ENCODE measurements around the gene FGF4. TPM values are rescaled to one million over a fixed set of nuclear protein-coding genes. Genes with fewer than 3 reads are reported as not detected.

The FGF4 gene
- total RNA-seq, 2 donors from 2014 or later = not detected

DNA sequence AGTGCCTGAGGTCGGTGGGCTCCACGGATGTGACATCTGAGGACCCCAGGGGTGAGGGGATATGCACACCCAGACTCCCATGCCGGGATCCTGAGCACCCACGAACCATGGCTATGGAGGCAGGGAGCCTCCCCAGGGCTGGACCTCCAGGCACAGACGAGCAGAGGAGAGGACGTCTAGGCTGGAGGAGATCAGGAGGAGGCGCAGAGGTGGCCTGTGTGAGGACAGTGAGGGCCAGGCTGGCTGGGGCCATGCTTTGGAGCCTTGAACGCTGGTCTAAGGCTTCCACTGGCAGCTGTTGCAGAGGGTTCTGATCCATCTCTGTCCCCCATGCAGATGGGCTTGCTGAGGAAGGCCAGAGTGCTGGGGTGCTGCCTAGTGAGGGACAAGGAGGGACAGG lies 29.0 kb downstream of the FGF4 start:
- H3K36me3 Mint-ChIP-seq (ENCODE audit: insufficient read depth in 2 of 2) = no peaks in the 10 kb centered on the region
- peaks cover 6% of the 10 kb centered on the region for H3K27me3 Mint-ChIP-seq (ENCODE audit: low read depth)
- H3K9me3 Mint-ChIP-seq = no peaks in the 10 kb centered on the region
- no peak overlapping the region for H3K27ac Mint-ChIP-seq
- ATAC-seq (replicated peaks in 1 of 2) (no peak), DNase-seq (no peak)
- no peak overlapping the region for H3K4me3 Mint-ChIP-seq
- no peaks in the 10 kb centered on the region for H3K4me1 Mint-ChIP-seq (ENCODE audit: low read depth)

DNA sequence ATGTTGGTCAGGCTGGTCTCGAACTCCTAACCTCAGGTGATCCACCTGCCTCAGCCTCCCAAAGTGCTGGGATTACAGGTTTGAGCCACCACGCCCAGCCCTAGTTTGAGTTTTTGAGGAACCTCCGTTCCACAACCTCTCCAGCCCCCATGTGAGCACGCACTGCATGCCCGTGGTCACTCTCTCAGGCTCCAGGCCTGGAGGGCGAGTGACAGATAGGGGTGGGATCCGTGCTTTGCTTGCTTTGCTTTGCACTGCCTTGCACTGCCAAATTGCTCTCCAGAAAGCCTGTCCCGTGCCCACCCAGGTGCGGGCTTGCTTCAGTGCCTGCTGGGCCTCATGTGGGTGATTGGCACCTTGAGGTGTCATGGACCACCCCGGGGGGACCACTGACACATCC lies 29.9 kb downstream of the FGF4 start:
- ATAC-seq (replicated peaks in 1 of 2) (no peak), DNase-seq (no peak)
- Mint-ChIP-seq H3K27me3 (ENCODE audit: low read depth) (peaks cover 6% of the 10 kb centered on the region), H3K4me3 (no peak overlapping the region), H3K9me3 (no peaks in the 10 kb centered on the region), H3K27ac (no peak overlapping the region), H3K36me3 (ENCODE audit: insufficient read depth in 2 of 2) (no peaks in the 10 kb centered on the region), H3K4me1 (ENCODE audit: low read depth) (no peaks in the 10 kb centered on the region)

DNA sequence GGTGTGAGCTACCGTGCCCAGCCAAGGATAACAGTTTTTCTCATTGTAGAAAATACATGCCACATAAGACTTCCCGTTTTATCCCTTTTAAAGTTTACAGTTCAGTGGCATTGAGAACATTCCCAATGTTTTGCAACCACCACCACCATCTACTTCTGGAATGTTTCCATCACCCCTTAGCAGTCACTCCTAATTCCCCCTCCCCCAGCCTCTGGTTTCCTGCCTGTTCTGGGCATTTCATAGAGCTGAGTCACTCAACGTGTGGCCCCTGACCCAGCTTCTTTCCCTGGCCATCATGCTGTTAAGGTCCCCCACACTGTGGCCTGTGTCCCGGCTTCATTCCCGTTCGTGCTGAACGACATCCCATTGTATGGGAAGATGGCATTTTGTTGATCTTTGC lies 30.7 kb downstream of the FGF4 start:
- Mint-ChIP-seq H3K4me3 (no peak overlapping the region), H3K4me1 (ENCODE audit: low read depth) (no peaks in the 10 kb centered on the region), H3K36me3 (ENCODE audit: insufficient read depth in 2 of 2) (peaks cover 0 to 2% of the 10 kb centered on the region in 2 donors), H3K27me3 (ENCODE audit: low read depth) (peaks cover 6% of the 10 kb centered on the region), H3K27ac (no peak overlapping the region), H3K9me3 (peaks cover 0 to 1% of the 10 kb centered on the region in 2 donors)
- no peak for ATAC-seq (replicated peaks in 1 of 2)
- DNase-seq = no peak

DNA sequence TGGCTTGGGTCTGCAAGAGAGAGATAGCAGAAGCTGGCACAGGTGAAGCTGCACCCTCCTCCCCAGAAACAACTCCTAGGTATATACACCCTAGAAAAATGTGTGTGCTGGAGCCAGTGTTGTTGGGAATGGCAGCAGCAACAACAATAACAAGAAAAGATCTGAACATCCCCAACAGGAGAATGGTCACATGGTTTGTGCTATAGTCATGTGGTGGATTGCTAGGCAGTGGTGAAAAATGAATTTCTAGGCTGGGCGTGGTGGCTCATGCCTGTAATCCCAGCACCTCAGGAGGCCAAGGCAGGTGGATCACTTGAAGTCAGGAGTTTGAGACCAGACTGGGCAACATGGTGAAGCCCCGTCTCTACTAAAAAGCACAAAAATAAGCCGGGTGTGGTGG lies 40.3 kb downstream of the FGF4 start:
- H3K4me3 Mint-ChIP-seq = no peak overlapping the region
- no peak for DNase-seq
- H3K9me3 Mint-ChIP-seq = peaks cover 10 to 16% of the 10 kb centered on the region in 2 donors

DNA sequence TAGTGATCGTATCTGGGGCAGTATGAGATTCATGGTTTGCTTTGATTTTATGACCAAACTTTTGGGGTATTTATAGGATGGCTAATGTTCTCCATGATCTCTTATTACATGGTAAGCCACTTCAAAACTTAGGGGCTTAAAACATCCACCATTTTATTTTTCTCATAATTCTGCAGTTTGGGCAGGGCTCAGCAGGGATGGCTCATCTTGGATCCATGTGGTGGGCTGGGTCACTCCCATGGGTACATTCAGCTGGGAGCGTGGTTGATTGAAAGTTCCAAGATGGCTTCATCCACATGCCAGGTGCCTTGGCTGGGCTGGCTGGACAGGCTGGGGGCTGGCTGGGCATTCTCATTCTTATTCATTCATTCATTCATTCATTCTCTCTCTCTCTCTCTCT lies 40.8 kb downstream of the FGF4 start:
- DNase-seq = no peak
- Mint-ChIP-seq H3K4me1 (ENCODE audit: low read depth) (no peaks in the 10 kb centered on the region), H3K9me3 (peaks cover 10 to 14% of the 10 kb centered on the region in 2 donors), H3K36me3 (ENCODE audit: insufficient read depth in 2 of 2) (peaks cover 6% of the 10 kb centered on the region in 2 donors), H3K4me3 (no peak overlapping the region), H3K27ac (no peak overlapping the region), H3K27me3 (ENCODE audit: low read depth) (peaks cover 16% of the 10 kb centered on the region)
- no peak for ATAC-seq (replicated peaks in 1 of 2)

More for the DNA sequence above, 40.3 kb downstream of the FGF4 start:
- Mint-ChIP-seq H3K27ac (no peak overlapping the region), H3K4me1 (ENCODE audit: low read depth) (no peaks in the 10 kb centered on the region), H3K36me3 (ENCODE audit: insufficient read depth in 2 of 2) (peaks cover 6 to 9% of the 10 kb centered on the region in 2 donors), H3K27me3 (ENCODE audit: low read depth) (peaks cover 12% of the 10 kb centered on the region)
- ATAC-seq (replicated peaks in 1 of 2) = no peak

DNA sequence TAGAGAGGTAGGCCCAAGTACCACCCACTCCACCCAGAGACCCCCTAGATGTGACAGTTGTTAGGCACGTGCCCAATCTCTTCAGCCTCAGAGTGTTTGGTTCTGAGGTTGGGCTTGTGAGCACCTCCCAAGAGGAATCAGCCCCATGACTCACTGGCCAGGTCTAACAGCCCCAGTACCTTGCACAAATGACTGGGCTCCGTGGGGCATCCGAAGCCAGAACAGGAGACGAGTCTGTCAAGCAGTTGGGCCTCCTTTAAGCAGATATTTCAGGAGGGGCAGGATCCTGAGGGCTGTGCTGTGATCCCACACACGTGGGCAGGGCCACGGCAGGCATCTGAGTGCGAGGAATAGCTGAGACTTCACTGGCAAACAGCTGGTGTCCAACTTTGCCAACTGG lies 42.2 kb downstream of the FGF4 start:
- H3K27ac Mint-ChIP-seq = no peak overlapping the region
- ATAC-seq (replicated peaks in 1 of 2) = no peak
- peaks cover 6% of the 10 kb centered on the region in 2 donors for H3K36me3 Mint-ChIP-seq (ENCODE audit: insufficient read depth in 2 of 2)
- no peak for DNase-seq
- H3K27me3 Mint-ChIP-seq (ENCODE audit: low read depth) = peaks cover 23% of the 10 kb centered on the region
- H3K9me3 Mint-ChIP-seq = peaks cover 10 to 13% of the 10 kb centered on the region in 2 donors
- H3K4me3 Mint-ChIP-seq = no peak overlapping the region
- H3K4me1 Mint-ChIP-seq (ENCODE audit: low read depth) = no peaks in the 10 kb centered on the region

DNA sequence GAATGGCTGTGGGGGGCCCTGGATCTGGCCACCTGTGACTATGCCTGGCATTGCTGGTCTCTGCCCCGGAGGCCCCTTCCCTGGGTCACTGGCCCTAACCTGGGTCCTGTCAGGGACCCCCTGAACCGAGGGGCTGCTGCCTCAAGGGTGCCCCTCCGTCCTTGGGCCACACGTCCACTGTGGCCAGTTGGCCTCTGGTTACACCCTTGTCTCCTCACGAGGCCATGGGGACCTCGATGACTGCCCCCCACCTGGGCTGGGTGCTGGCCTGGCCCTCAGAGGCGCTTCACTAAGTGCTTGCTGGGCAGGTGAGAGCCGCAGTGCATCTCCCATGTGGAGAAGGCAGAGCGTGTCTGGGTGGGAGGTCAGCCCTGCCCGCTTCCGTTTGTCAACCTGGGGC lies 44.0 kb downstream of the FGF4 start:
- Mint-ChIP-seq H3K4me1 (ENCODE audit: low read depth) (no peaks in the 10 kb centered on the region), H3K36me3 (ENCODE audit: insufficient read depth in 2 of 2) (peaks cover 6% of the 10 kb centered on the region in 2 donors), H3K27me3 (ENCODE audit: low read depth) (peaks cover 37% of the 10 kb centered on the region), H3K27ac (no peak overlapping the region), H3K9me3 (peaks cover 7 to 10% of the 10 kb centered on the region in 2 donors), H3K4me3 (no peak overlapping the region)
- DNase-seq (no peak), ATAC-seq (replicated peaks in 1 of 2) (no peak)

DNA sequence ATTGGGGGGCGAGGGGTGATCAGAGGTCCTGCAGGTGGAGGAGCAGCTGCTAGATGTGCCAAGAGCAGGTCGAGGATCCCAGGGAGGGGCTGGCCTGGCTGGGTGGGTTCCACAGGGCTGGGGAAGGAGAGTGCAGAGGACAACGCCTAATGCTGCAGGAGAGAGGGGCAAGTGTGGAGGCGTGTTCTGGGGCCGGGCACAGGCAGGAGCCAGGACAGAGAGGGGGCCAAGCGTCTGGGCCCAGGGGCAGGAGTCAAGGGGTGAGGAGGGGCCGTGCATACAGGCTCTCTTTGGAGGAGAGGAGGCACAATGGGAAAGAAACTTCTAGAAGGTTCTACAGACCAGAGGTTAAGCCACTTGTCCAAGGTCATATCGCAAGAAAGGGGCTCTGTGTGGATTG lies 44.6 kb downstream of the FGF4 start:
- peaks cover 6% of the 10 kb centered on the region in 2 donors for H3K36me3 Mint-ChIP-seq (ENCODE audit: insufficient read depth in 2 of 2)
- DNase-seq = no peak
- H3K27me3 Mint-ChIP-seq (ENCODE audit: low read depth) = peaks cover 40% of the 10 kb centered on the region
- ATAC-seq (replicated peaks in 1 of 2) = no peak
- H3K9me3 Mint-ChIP-seq = peaks cover 7 to 10% of the 10 kb centered on the region in 2 donors
- no peak overlapping the region for H3K4me3 Mint-ChIP-seq
- H3K4me1 Mint-ChIP-seq (ENCODE audit: low read depth) = no peaks in the 10 kb centered on the region
- H3K27ac Mint-ChIP-seq = no peak overlapping the region

DNA sequence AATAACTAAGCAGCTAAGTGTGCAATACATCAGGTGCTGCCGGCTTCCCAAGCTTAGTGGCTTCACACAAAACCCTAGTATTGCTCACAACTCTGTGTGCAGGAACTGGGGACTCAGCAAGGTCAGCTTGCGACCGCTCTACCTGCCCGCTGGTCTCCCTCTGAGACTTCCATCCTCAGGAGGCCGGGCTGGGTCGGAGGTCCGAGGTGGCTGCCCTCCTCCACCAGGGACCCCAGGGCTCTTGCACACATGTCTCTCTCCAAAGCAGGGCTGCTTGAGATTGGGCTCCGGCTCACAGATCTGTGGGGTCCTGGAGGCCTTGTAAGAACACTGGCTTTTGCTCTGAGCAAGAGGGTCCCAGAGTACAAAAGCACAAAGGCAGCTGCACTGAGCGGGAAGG lies 45.9 kb downstream of the FGF4 start:
- H3K9me3 Mint-ChIP-seq = peaks cover 1 to 7% of the 10 kb centered on the region in 2 donors
- H3K4me3 Mint-ChIP-seq = no peak overlapping the region
- no peaks in the 10 kb centered on the region for H3K4me1 Mint-ChIP-seq (ENCODE audit: low read depth)
- ATAC-seq (replicated peaks in 1 of 2) (no peak), DNase-seq (no peak)
- peaks cover 3 to 4% of the 10 kb centered on the region in 2 donors for H3K36me3 Mint-ChIP-seq (ENCODE audit: insufficient read depth in 2 of 2)
- no peak overlapping the region for H3K27ac Mint-ChIP-seq
- peaks cover 41% of the 10 kb centered on the region for H3K27me3 Mint-ChIP-seq (ENCODE audit: low read depth)

DNA sequence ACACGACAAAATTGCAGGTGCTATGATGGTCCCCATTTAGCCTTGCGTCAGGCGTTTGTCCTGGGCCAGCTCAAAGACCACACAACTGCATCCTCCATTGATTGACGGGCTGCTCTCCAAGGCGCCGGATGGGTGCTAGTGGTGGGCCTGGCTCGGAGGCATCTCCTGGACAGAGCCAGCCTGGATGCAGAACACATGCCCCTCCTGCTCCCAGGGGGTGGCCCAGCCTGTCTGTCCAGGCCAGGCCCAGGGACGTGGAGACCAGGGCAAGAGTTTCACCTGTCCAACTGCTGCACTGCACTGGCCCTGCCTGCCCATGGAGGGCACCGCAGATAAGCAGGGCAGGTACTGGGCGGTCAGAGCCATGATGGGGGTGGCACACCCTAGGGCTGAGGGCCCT lies 47.9 kb downstream of the FGF4 start:
- no peak overlapping the region for H3K27ac Mint-ChIP-seq
- H3K9me3 Mint-ChIP-seq = no peaks in the 10 kb centered on the region
- no peak for DNase-seq
- ATAC-seq (replicated peaks in 1 of 2) = no peak
- no peaks in the 10 kb centered on the region for H3K4me1 Mint-ChIP-seq (ENCODE audit: low read depth)
- peaks cover 51% of the 10 kb centered on the region for H3K27me3 Mint-ChIP-seq (ENCODE audit: low read depth)
- no peak overlapping the region for H3K4me3 Mint-ChIP-seq
- H3K36me3 Mint-ChIP-seq (ENCODE audit: insufficient read depth in 2 of 2) = no peaks in the 10 kb centered on the region

DNA sequence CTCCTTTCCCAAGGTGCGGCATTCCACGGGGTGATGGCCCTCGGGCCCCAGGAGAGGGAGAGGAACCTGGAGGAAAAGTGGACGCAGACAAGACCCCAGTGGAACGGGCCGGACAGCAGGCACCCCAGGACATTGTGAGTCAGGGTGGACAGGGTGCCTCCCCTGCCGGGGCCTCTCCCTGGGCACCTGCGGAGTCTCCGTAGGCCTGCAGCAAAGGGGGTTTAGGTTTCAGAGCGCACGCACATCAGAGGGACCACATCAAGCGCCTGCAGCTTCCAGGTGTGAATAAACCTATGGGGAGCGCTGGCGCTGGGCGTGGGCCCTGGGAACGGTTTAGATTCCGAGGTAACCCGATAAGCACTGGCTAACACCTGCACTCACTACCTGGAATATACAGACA lies 48.7 kb downstream of the FGF4 start:
- ATAC-seq (replicated peaks in 1 of 2) (no peak), DNase-seq (no peak)
- Mint-ChIP-seq H3K4me1 (ENCODE audit: low read depth) (no peaks in the 10 kb centered on the region), H3K36me3 (ENCODE audit: insufficient read depth in 2 of 2) (no peaks in the 10 kb centered on the region), H3K4me3 (no peak overlapping the region), H3K9me3 (no peaks in the 10 kb centered on the region), H3K27me3 (ENCODE audit: low read depth) (peaks cover 59% of the 10 kb centered on the region), H3K27ac (no peak overlapping the region)

DNA sequence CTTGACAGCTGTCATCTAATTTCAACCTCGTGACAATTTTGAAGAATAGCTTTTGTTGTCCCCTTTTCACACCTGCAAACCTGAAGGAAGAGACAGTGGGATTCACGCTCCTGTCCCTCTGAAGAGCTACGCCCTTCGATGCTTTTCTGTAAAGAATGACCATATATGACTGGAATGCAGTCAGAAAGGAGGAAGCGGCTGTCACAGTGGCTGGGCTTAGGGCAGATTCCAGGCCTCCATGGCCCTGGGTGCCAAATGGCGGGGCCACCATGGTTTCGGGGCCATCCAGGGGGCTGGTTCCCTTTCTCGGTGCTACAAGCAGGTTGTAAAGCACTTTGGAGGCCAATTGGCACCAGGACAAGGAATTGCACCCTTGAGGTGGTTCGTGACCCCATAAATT lies 49.1 kb downstream of the FGF4 start:
- Mint-ChIP-seq H3K9me3 (no peaks in the 10 kb centered on the region), H3K27me3 (ENCODE audit: low read depth) (peaks cover 62% of the 10 kb centered on the region), H3K4me1 (ENCODE audit: low read depth) (no peaks in the 10 kb centered on the region), H3K36me3 (ENCODE audit: insufficient read depth in 2 of 2) (no peaks in the 10 kb centered on the region), H3K4me3 (no peak overlapping the region), H3K27ac (no peak overlapping the region)
- no peak for DNase-seq
- no peak for ATAC-seq (replicated peaks in 1 of 2)

DNA sequence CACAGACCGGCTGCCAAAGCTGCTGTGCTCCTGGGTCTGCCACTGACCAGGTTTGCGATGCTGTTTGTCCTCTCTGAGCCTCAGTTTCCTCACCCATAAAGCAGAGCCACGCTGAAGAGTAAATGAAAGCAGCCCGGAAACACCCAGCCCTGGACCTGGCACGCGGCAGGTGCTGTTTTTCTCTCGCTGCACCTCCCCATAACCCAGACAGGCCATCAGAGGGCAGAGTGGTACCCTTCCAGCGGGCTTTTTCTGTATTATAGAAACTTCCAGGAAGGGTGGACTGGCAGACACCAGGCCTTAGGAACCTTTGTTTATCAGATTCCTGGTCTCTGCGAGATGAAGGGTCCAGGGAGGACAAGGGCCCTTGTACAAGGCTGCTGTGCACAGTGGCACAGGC lies 53.4 kb downstream of the FGF4 start:
- Mint-ChIP-seq H3K36me3 (ENCODE audit: insufficient read depth in 2 of 2) (no peaks in the 10 kb centered on the region), H3K9me3 (no peaks in the 10 kb centered on the region), H3K4me1 (ENCODE audit: low read depth) (peaks cover 6% of the 10 kb centered on the region), H3K27ac (no peak overlapping the region), H3K4me3 (no peak overlapping the region), H3K27me3 (ENCODE audit: low read depth) (peaks cover 68% of the 10 kb centered on the region)
- ATAC-seq (replicated peaks in 1 of 2) (no peak), DNase-seq (no peak)

DNA sequence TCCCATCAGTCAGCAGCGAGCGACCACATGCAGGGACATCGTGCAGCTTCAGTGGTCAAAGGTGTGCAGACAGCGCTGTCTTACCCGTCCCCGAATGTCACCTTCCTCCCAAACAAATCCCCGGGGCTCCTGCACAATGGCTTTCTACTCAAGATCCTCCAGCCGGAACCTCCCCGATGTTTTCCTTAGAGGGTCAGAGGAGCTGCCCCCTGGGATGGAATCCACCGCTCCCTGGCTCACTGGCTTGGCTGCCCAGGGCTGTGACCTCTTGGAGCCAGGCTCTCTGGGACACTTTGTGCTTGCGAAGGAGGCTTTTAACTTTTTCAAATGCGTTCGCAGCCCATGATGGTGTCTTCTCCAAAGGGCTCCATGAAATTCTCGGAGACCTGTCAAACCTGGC lies 54.0 kb downstream of the FGF4 start:
- no peak for DNase-seq
- Mint-ChIP-seq H3K9me3 (no peaks in the 10 kb centered on the region), H3K36me3 (ENCODE audit: insufficient read depth in 2 of 2) (no peaks in the 10 kb centered on the region), H3K4me3 (no peak overlapping the region), H3K27me3 (ENCODE audit: low read depth) (peaks cover 64% of the 10 kb centered on the region), H3K4me1 (ENCODE audit: low read depth) (peaks cover 6% of the 10 kb centered on the region), H3K27ac (no peak overlapping the region)
- ATAC-seq (replicated peaks in 1 of 2) = no peak
